SJSA1 (cell line): Measurements from ENCODE around the gene KCNAB1. TPM values are rescaled to one million over a fixed set of nuclear protein-coding genes. Genes with fewer than 3 reads are reported as not detected.

Experiments
- DNase-seq, 2 experiments: peaks; one replicate each; pipeline ENCODE4 v3.0.0-alpha.2; 2015 to 2020; ENCODE audit warnings: low spot score in 2 of 2, low read depth in 1 of 2
- H3K27ac ChIP-seq: fragments of 250-450 bp; sonication (Bioruptor Pico); 2 replicates; pipeline ENCODE4 v1.5.1; 2020; ENCODE audit warnings: mild to moderate bottlenecking, moderate library complexity
- H3K27me3 ChIP-seq: fragments of 250-450 bp; sonication (Bioruptor Pico); replicated peaks from 2 replicates; pipeline ENCODE4 v1.5.1; 2020; ENCODE audit warnings: mild to moderate bottlenecking, moderate library complexity
- H3K36me3 ChIP-seq: fragments of 250-450 bp; sonication (Bioruptor Pico); 2 replicates; pipeline ENCODE4 v1.5.1; 2020; ENCODE audit warnings: mild to moderate bottlenecking
- H3K4me1 ChIP-seq: fragments of 250-450 bp; sonication (Bioruptor Pico); replicated peaks from 2 replicates; pipeline ENCODE4 v1.6.1; 2021; ENCODE audit warnings: mild to moderate bottlenecking
- H3K4me3 ChIP-seq: fragments of 250-450 bp; sonication (Bioruptor Pico); 2 replicates; pipeline ENCODE4 v1.5.1; 2020; ENCODE audit warnings: mild to moderate bottlenecking
- H3K9me3 ChIP-seq: fragments of 250-450 bp; sonication (Bioruptor Pico); replicated peaks from 2 replicates; pipeline ENCODE4 v1.5.1; 2020; ENCODE audit warnings: mild to moderate bottlenecking
- total RNA-seq: library from RNA; depleted of rRNA; stranded (reverse); fragments of >200 nt; shearing (Covaris generic); gene quantifications from 2 replicates; pipeline ENCODE4 v1.2.3, GENCODE V29; 2014

Gene KCNAB1
- total RNA-seq, 1 experiment from 2014 or later, result 1.6 TPM

DNA sequence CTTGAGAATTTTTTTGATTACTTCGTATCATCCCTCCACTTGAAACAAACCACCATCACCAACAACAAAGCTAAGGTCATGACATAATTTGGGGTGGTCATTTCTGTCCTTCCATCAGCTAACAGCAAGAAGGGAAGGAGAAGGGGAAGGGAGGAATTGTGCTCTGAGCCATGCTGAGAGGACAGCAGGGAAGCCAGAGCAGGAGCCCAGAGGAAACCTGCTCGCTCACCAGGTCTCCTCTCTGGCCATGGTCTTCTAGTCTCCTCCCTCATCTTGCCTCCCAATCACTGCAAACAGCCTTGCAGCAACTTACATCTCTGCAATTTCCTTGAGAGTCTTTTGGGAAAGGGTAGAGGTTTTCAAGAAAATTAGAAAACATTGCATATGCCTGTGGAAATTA, 237.9 kb downstream of the KCNAB1 start:
- no peak for DNase-seq
- H3K36me3 ChIP-seq, result no peaks in the 10 kb centered on the region
- no peak overlapping the region for H3K4me3 ChIP-seq
- no peaks in the 10 kb centered on the region for H3K27me3 ChIP-seq
- H3K4me1 ChIP-seq, result no peaks in the 10 kb centered on the region
- H3K9me3 ChIP-seq, result no peaks in the 10 kb centered on the region
- no peak overlapping the region for H3K27ac ChIP-seq

DNA sequence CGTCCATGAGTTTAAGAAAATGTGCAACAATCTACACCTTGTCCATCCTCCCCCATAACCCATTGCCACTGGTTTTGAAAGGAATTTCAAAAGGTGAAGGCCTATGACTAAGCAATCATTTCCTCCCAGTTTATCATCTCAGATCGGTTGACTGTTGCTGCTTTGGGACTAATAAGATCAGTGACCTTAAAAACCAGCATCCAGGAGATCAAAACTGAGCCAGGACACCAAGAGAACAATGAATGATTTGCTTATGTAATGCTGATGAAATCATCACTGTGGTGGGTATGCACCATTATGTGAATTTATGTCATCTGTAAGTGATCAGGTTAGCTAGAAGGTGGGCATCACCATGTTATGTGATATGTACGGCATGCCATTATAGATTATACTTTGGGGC, 239.0 kb downstream of the KCNAB1 start:
- H3K4me3 ChIP-seq, result no peak overlapping the region
- H3K4me1 ChIP-seq, result no peaks in the 10 kb centered on the region
- H3K36me3 ChIP-seq, result no peaks in the 10 kb centered on the region
- no peak overlapping the region for H3K27ac ChIP-seq
- no peak for DNase-seq
- H3K9me3 ChIP-seq, result no peaks in the 10 kb centered on the region
- no peaks in the 10 kb centered on the region for H3K27me3 ChIP-seq

DNA sequence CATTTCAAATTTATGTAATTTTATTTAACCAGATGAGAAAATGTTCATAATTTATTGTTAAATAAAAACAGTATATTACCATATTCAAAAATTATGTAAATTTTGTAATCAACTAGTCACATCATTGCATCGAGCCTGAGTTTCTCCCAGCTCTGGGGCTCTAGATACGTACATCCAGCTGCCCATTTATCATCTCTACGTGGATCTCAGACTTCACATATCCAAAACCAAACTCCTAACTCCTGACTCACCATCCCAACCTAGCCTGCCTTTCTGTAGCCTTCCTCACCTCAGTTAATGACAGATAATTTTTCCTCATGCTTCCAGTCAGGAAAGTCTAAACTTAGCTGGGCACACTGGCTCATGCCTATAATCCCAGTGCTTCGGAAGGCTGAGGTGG, 239.7 kb downstream of the KCNAB1 start:
- no peak overlapping the region for H3K4me3 ChIP-seq
- no peaks in the 10 kb centered on the region for H3K9me3 ChIP-seq
- H3K27ac ChIP-seq, result no peak overlapping the region
- no peak for DNase-seq
- no peaks in the 10 kb centered on the region for H3K36me3 ChIP-seq
- H3K4me1 ChIP-seq, result no peaks in the 10 kb centered on the region
- no peaks in the 10 kb centered on the region for H3K27me3 ChIP-seq

DNA sequence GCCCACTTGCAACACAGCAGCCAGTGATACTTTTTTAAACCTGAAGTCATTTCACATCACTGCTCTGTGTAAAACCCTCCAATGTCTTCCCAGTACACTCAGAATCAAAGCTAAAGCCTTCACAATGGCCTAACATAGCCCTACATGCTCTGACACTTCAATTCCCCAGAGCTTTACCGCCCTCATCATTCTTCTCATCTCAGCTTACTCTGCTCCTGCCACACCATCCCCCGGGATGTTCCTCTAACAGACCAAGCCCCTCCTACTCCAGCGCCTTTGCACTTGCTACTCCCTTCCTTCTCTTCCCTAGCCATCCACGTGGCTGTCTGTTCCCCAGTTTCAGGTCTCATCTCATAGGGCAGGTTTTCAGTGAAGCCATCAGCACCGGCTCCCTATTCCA, 240.6 kb downstream of the KCNAB1 start:
- Histone ChIP-seq H3K9me3 (no peaks in the 10 kb centered on the region), H3K4me3 (no peak overlapping the region), H3K36me3 (no peaks in the 10 kb centered on the region), H3K27me3 (no peaks in the 10 kb centered on the region), H3K4me1 (no peaks in the 10 kb centered on the region), H3K27ac (no peak overlapping the region)
- no peak for DNase-seq

DNA sequence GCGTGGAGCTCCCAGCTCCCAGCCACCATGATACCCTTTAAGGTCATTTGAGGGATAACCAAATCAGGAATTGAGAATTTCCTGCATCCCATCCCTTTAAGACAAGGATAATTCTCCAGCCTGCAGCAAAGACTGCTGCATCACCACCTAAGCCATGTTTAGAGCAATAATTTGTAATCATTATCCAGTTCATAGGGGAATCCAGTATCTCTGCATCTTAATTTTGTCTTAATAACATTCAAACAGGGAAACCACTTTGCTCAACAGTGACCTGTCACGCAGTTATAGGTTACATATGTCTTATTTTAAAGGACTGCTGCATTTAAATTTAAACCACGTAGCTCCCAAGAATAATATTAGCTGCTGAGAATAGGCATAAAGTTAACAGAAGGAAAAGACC, 246.2 kb downstream of the KCNAB1 start:
- no peaks in the 10 kb centered on the region for H3K9me3 ChIP-seq
- no peaks in the 10 kb centered on the region for H3K27me3 ChIP-seq
- H3K4me1 ChIP-seq, result no peaks in the 10 kb centered on the region
- H3K36me3 ChIP-seq, result no peaks in the 10 kb centered on the region
- no peak for DNase-seq
- H3K4me3 ChIP-seq, result no peak overlapping the region
- no peak overlapping the region for H3K27ac ChIP-seq

DNA sequence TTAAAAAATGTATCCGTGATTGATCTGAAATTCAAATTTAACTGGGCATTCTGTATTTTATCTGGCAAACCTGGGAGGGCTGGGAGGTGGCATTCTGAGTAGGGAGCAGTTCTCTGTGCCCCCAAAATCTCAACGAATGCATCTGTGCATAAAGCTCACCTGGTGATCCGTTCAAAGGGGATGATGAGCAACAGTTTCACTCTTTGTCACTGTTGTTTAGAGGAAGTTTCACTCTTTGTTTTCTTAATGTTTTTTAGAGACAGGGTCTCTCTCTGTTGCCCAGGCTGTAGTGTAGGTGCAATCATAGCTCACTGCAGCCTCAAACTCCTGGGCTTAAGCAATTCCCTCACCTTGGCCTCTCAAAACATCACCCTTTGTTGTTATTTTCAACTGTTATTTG, 247.8 kb downstream of the KCNAB1 start:
- H3K4me3 ChIP-seq, result no peak overlapping the region
- H3K27ac ChIP-seq, result no peak overlapping the region
- no peaks in the 10 kb centered on the region for H3K4me1 ChIP-seq
- no peak for DNase-seq
- H3K27me3 ChIP-seq, result no peaks in the 10 kb centered on the region
- no peaks in the 10 kb centered on the region for H3K9me3 ChIP-seq
- H3K36me3 ChIP-seq, result no peaks in the 10 kb centered on the region

DNA sequence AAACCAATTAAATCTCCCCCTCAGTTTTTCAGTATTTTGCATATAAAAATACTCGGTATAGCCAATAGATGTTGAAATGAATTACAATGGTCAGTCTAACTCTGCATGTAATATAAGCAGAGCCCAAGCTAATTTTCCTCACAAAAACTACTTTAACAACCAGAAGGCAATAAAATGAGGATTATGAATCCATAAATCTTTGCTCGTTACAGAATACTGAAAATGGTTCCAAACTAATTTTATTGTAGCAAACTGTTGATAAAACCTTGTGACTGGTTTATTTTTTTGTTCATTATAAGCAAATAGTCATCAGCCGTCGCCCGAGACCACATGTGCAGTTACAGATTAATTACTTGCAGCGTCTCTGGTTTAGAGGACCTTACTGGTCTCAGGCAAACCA, 251.3 kb downstream of the KCNAB1 start:
- H3K36me3 ChIP-seq, result no peaks in the 10 kb centered on the region
- no peak overlapping the region for H3K4me3 ChIP-seq
- DNase-seq, result no peak
- H3K27me3 ChIP-seq, result no peaks in the 10 kb centered on the region
- no peaks in the 10 kb centered on the region for H3K9me3 ChIP-seq
- H3K4me1 ChIP-seq, result no peaks in the 10 kb centered on the region
- no peak overlapping the region for H3K27ac ChIP-seq

DNA sequence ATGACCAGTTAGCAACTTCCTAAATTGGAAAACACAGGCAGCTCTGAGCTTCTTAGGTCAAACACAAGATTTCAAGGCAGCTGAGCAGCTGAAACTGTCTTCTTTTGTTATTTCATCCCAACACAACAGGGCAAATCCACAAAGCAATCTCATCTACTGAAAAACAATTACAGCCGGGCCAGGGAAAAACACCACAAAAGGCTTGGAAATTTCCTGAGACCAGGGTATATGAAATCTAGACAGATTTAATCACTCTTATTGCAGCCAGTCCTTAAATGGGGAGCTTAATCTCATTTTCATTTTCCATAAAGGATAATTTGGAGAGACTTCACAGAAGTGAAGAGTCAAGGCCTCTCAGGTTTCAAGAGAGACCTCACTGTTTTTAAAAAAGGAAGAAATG, 252.7 kb downstream of the KCNAB1 start:
- H3K4me1 ChIP-seq, result no peaks in the 10 kb centered on the region
- DNase-seq, result no peak
- no peaks in the 10 kb centered on the region for H3K9me3 ChIP-seq
- H3K36me3 ChIP-seq, result no peaks in the 10 kb centered on the region
- no peaks in the 10 kb centered on the region for H3K27me3 ChIP-seq
- no peak overlapping the region for H3K4me3 ChIP-seq
- H3K27ac ChIP-seq, result no peak overlapping the region

DNA sequence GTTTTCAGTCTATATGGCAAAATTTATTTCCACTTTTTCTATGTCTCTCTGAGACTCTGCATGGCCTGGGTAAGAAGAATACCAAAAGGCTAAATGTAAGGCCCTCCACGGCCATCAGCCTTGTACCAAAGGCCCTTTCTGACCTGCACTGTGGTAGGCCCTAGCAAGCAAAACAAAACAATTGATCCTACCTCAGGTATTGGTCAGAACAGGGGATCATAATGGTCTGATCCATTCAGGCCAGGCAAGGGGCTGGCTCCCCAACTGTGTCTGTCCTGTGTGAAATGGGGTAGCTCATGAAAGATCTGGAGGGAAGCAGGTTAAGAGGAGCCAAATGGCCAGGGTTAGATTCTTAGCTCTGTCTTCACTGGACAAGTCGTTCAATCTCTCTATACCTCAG, 253.3 kb downstream of the KCNAB1 start:
- Histone ChIP-seq H3K27me3 (no peaks in the 10 kb centered on the region), H3K4me3 (no peak overlapping the region), H3K27ac (no peak overlapping the region), H3K36me3 (no peaks in the 10 kb centered on the region), H3K4me1 (no peaks in the 10 kb centered on the region), H3K9me3 (no peaks in the 10 kb centered on the region)
- no peak for DNase-seq

DNA sequence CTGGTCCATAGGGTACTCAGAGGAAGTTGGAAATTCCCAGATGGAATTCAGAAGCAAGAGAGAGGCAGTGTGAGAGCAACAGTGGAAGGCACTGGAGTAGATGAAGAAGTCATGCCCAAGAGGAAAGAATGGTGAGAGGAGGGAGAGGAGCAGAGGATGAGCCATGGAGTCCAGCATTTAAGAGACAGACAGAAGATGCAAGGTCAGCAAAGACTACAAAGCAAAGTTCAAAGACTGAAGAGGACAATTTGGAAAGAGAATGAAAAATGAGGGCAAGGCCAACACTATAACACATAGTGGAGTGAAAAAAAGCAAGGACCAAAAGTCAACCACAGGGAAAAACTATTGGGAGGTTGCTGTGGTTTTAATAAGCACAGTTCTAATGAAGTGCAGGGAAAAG, 255.8 kb downstream of the KCNAB1 start:
- no peak for DNase-seq

DNA sequence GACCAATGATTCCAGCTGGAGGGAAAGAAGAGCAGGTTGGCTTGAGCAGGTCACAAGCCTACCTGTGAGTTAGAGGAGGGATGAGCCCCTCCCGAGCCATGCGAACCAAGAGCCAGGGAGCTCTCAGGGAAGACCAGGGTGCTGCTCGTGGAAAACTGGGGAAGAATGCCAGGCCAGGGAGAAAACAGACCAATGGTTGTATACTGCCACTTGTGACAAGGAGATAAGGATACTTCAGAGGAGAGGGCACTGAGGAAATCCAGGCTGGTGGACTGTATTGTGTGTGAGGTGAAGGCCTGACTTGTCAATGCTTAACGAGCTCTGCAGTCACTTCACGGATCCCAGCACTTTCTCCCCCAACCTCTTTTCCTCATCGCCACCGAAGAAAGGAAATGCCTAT, 256.9 kb downstream of the KCNAB1 start:
- no peak overlapping the region for H3K27ac ChIP-seq
- H3K4me3 ChIP-seq, result no peak overlapping the region
- no peaks in the 10 kb centered on the region for H3K9me3 ChIP-seq
- no peaks in the 10 kb centered on the region for H3K36me3 ChIP-seq
- H3K4me1 ChIP-seq, result no peaks in the 10 kb centered on the region
- DNase-seq, result no peak
- H3K27me3 ChIP-seq, result no peaks in the 10 kb centered on the region

More for the DNA sequence above, 255.8 kb downstream of the KCNAB1 start:
- Histone ChIP-seq H3K36me3 (no peaks in the 10 kb centered on the region), H3K27me3 (no peaks in the 10 kb centered on the region), H3K9me3 (no peaks in the 10 kb centered on the region), H3K27ac (no peak overlapping the region), H3K4me1 (no peaks in the 10 kb centered on the region), H3K4me3 (no peak overlapping the region)

DNA sequence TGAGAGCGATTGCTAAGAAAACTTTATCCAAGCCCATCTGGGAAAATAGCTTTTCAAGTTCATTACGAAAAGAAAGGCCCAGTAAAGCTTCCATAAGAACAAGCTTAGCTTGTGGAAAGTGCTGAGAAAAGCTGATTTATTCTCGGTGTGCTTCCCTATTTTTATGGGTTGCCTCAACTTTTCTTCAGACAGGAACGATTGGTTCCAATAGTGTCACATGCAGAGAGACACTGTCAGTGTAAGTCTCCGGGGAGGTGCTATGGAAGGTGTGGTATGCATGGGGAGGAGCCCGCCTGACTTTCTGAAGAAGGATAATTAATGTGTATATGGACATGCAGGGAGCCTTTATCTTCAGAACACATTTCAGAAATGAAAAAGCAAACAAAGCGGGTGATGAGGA, 257.3 kb downstream of the KCNAB1 start:
- DNase-seq, result no peak
- Histone ChIP-seq H3K36me3 (no peaks in the 10 kb centered on the region), H3K4me3 (no peak overlapping the region), H3K4me1 (no peaks in the 10 kb centered on the region), H3K27ac (no peak overlapping the region), H3K9me3 (no peaks in the 10 kb centered on the region), H3K27me3 (no peaks in the 10 kb centered on the region)

DNA sequence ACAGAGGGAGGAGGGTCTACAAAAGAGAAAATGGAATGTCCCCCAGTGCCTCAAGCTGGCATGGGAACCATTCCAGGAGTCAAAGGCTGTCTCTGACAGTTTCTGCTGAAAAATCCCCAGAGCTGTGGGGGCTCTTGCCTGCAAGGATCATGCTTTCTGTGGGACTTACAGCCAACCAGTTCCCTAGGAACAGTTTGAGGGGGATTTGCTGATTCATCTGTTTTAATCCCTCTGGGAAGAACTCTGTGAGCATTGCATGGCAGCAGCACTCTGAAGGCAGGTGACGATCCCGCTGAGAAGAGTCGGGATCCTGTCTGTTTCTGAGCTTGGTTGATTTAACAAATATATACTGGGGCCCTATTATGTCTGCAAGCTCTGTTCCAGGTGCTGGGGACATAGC, 258.5 kb downstream of the KCNAB1 start:
- no peak for DNase-seq
- Histone ChIP-seq H3K27ac (no peak overlapping the region), H3K36me3 (no peaks in the 10 kb centered on the region), H3K4me3 (no peak overlapping the region), H3K9me3 (no peaks in the 10 kb centered on the region), H3K27me3 (no peaks in the 10 kb centered on the region), H3K4me1 (no peaks in the 10 kb centered on the region)

DNA sequence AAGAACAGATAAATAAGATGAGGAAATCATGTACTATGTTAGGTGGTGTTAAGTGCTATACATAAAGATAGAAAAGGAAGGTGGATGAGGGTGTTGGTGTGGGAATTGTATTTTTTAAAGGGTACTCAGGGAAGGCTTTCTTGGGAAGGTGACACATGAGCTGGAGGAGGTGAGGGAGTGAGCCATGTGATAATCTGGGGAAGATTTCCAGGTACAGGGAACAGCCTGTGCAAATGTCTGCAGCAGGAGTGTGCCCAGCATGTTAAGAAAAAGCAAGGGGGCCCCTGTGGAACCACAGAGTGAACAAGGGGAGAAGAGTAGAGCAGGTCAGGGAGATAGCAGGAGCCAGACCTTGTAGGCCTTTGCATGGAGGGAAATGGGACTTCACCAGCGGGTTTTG, 258.9 kb downstream of the KCNAB1 start:
- Histone ChIP-seq H3K4me1 (no peaks in the 10 kb centered on the region), H3K36me3 (no peaks in the 10 kb centered on the region), H3K27ac (no peak overlapping the region), H3K9me3 (no peaks in the 10 kb centered on the region), H3K4me3 (no peak overlapping the region), H3K27me3 (no peaks in the 10 kb centered on the region)
- DNase-seq, result no peak

DNA sequence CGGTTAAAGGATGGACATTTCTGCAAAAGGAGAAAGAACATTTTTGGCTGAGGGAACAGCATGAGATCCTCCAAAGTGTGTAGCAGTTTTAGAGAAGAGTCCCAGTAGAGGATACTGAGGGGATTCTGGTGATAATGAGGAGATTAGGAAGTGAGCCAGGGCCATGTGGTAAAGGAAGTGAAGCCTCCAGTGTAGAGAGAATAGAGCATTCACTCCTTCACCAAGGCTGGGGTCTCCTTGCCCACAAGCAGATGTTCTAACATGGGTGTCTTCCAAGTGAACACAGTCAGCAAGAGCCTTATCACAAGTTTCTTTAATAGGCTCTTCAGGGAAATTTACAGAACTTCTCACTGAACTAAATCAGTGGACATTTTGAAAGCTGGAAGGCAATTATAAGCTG, 260.9 kb downstream of the KCNAB1 start:
- DNase-seq, result no peak
- no peaks in the 10 kb centered on the region for H3K4me1 ChIP-seq
- H3K9me3 ChIP-seq, result no peaks in the 10 kb centered on the region
- H3K27me3 ChIP-seq, result no peaks in the 10 kb centered on the region
- no peak overlapping the region for H3K4me3 ChIP-seq
- no peaks in the 10 kb centered on the region for H3K36me3 ChIP-seq
- H3K27ac ChIP-seq, result no peak overlapping the region
